ENCODE measurements around the gene FOSL2.

FOSL2 gene

DNA sequence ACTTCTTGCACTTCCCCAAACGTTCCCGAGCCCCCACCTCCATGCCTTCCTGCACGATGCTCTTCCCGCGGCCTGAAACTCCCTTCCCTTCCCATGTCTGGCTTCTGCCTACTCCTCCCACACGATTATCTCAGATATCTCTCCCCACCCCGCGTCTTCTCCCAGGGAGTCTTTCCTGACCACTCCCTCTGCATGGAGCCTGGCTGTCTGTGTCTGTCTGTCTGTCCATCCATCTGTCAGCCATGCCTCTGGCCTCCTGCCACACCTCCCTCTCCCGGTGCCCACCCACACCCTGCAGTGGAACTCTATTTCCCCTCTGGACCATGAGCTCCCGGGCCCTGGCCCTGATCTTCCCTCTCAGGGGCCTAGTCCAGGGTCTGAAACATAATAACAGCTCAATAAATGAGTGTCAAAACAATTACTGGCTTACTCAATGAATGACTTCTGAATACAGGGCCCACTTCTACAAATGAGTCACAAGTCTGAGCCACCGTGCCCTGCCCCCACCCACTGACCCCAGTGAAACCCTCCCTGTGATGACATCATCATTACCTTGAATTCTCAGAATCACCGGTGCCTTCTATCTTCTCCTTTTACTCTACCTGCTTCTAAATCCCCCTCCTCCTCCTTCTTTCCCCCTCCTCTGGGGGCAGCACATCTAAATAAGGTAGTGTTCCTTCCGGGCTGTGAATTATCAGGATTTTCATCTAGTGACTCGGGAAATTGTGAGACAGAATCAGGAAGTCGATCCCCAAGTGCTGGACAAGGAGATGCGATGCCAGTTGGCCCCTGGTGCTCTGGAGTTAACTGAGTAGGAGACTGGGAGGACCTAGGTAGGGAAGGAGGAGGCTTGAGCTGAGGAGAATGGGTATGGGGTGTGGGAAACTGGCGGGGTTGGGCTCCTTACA, 57.1 kb downstream of the FOSL2 start:
- DNase-seq (ENCODE audit: low read depth): peak; percentile 52
- TF ChIP-seq, protein P1, sequence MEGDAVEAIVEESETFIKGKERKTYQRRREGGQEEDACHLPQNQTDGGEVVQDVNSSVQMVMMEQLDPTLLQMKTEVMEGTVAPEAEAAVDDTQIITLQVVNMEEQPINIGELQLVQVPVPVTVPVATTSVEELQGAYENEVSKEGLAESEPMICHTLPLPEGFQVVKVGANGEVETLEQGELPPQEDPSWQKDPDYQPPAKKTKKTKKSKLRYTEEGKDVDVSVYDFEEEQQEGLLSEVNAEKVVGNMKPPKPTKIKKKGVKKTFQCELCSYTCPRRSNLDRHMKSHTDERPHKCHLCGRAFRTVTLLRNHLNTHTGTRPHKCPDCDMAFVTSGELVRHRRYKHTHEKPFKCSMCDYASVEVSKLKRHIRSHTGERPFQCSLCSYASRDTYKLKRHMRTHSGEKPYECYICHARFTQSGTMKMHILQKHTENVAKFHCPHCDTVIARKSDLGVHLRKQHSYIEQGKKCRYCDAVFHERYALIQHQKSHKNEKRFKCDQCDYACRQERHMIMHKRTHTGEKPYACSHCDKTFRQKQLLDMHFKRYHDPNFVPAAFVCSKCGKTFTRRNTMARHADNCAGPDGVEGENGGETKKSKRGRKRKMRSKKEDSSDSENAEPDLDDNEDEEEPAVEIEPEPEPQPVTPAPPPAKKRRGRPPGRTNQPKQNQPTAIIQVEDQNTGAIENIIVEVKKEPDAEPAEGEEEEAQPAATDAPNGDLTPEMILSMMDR (conservative IDR thresholded peaks at IDR 0.05; ENCODE audit: low read depth, low read length): no peak
- no peak overlapping the region for H3K4me3 ChIP-seq (ENCODE audit: low read depth, low read length)

DNA sequence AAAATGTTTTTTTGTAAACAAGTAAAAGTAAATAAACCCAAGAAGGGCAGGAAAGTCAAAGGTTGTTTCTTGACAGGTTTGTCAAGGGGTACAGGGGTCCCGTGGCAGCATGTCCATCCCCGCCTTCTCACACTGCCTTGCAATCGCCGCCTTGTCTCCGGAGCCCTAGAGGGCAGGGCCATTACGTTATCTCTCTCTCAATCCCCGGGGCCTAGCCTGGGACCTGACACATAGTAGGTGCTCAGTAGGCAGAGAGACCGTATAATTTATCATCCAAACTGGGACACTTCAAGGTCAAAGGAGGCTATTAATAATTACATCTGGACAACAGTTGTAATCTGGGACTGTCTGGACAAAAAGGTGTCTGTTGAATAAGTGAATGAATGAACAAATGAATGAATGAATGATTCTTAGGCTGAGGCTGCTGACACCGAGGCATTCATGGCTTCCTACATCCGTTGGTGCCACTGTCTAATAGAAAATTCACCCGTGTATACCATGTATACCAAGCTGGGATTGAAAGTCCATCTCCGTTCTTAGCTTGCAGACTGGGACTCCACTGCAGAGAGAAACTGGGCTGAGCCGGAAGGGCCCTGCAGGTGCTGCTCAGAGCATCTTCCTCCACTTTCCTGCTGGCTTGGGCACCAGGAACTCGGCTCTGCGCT, 58.4 kb downstream of the FOSL2 start:
- no peak for DNase-seq (ENCODE audit: low read depth)
- TF ChIP-seq, protein P1 (conservative IDR thresholded peaks at IDR 0.05; ENCODE audit: low read depth, low read length): no peak
- H3K4me3 ChIP-seq (ENCODE audit: low read depth, low read length): no peak overlapping the region

DNA sequence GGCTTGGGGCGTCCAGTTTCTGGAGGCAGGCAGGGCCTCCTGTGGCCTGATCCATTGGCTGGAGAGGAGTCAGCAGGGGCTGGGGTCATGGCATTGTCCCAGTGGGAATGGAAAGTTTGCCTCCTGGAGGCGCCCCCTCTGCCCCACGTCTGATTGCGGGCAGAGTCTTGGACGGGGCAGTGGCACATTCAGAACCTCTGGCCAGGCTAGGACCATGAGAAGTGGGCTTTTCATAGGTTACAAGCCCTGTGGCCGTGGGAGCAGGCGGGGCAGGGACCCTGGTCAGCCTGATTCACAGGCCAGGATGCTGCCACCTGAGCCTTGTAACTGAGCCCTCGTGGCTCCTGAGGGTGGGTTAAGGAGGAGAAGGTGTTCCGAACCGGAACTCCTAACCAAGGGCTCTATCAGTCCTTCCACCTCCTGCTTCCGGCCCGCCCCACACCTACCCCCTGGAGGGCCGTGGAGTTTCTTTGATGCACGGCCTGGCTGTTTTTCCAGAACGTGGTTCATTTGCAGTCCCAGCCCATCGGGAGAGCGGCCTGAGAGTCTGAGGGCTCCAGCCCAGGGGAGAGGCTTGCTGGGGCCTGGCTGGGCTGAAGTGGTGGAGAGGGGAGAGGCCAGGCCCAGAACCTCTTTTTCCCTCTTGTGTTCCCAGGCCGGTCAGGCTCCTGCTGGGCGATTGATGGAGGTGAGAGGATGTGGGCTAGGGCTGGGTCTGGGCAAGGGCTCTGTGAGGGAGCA, 59.3 kb downstream of the FOSL2 start:
- TF ChIP-seq, protein P1 (conservative IDR thresholded peaks at IDR 0.05; ENCODE audit: low read depth, low read length): no peak
- no peak overlapping the region for H3K4me3 ChIP-seq (ENCODE audit: low read depth, low read length)
- no peak for DNase-seq (ENCODE audit: low read depth)

DNA sequence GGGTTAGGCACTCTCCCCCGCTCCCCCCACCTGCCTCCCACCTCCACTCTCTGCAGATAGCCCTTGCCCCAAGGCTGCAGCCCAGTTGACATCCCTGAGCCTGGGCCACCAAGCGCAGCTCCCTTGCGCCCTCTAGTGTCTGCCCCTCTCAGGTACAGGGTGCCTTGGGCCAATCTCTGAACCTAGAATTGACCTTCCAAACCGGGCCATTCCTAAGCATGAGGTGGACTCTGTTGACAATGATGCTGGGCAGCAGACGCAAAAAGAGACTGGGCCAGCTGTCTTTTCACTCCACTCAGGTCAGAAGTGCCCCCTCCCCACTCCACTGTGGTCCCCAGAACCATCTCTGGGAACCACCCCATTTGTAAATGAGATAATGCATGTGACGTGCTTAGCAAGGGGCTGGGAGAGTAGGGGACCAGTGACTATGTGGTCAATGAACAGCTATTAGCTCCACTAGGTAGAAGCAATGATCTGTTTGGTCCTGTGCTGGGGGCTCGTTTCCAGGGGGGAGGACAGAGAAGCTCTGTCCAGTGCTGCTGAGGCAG, 60.0 kb downstream of the FOSL2 start:
- H3K4me3 ChIP-seq (ENCODE audit: low read depth, low read length): no peak overlapping the region
- TF ChIP-seq, protein P1 (conservative IDR thresholded peaks at IDR 0.05; ENCODE audit: low read depth, low read length): peak; percentile 95
- peak; percentile 47 for DNase-seq (ENCODE audit: low read depth)

DNA sequence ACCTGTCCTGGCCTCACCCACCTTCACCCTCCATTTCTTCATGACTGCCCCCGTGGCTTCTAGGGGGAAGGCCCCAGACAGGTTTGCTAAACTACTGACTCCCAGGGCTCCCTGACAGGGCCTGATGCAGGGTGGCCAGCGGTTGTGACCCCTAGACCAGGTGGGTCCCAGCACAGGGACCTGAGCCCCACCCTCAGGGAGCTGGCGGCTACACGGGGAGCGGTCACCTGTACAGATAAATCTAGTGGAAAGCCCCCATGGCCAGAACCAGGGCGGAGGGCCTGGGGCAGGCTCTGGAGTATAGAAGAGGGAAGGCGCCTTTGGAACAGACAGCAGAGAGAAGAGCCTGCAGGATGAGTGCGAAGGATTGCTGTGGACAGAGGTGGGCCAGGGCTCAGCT, 60.7 kb downstream of the FOSL2 start:
- no peak overlapping the region for H3K4me3 ChIP-seq (ENCODE audit: low read depth, low read length)
- no peak for DNase-seq (ENCODE audit: low read depth)
- TF ChIP-seq, protein P1 (conservative IDR thresholded peaks at IDR 0.05; ENCODE audit: low read depth, low read length): no peak

DNA sequence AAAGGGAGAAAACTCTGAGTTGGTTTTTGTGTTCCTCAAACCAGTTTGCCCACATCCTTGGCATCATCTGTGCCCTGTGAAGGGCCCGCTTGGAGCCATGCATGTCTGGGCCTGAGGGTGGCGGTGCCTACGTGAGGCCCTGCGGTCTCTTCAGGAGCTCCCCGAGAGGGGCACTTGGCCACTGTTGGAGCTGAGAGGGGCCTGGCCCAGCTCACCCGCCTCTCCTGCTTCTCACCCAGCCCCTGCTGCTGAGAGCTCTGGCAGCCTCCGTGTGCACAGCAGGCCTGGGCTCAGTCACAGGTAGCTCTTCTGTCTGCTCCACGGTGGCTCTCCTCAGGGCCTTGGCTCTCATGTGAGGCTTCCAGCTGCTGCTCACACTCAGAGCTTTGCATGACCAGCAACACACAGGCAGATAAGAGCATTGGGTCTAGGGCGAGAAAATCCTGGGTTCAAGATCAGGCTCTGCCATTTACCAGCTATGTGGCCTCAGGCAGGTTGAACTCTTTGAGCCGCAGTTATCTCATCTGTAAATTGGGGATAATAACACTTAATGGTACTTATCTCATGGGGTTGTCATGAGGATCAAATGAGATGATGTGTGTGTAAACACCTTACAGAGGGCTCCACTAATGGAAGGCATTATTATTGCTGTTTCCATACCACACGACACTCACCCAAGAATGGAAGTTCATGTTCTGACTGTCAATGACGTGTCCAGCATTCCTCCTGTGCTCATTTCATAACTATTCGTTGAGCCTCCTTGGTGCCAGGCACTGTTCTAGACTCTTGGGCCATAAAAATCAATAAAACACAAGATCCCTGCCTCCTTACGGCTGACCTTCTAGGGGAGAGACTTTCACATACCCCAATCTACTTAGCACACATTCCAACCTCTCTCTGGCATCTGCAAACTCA, 61.6 kb downstream of the FOSL2 start:
- no peak for DNase-seq (ENCODE audit: low read depth)
- TF ChIP-seq, protein P1 (conservative IDR thresholded peaks at IDR 0.05; ENCODE audit: low read depth, low read length): no peak
- H3K4me3 ChIP-seq (ENCODE audit: low read depth, low read length): no peak overlapping the region

Measured in choroid plexus epithelial cell (primary cell).